ENCODE measurements around the gene SHC3.

Gene SHC3

GRCh38 chr9:89024727-89025126 lies 153.9 kb downstream of the SHC3 start:
- DNase-seq (ENCODE audit: low read depth): no peak
- TF ChIP-seq CTCF (IDR thresholded peaks at IDR 0.05; ENCODE audit: insufficient read depth, low read depth, low read length, missing control alignments): no peak
- H3K4me3 ChIP-seq (ENCODE audit: low read depth, low read length): no peak overlapping the region

- TF ChIP-seq CTCF (IDR thresholded peaks at IDR 0.05; ENCODE audit: insufficient read depth, low read depth, low read length, missing control alignments): no peak
- H3K4me3 ChIP-seq (ENCODE audit: low read depth, low read length): no peak overlapping the region
Measured at GRCh38 chr9:89023740-89024139, 154.9 kb downstream of the SHC3 start.

GRCh38 chr9:89022902-89023301 lies 155.7 kb downstream of the SHC3 start:
- no peak for TF ChIP-seq CTCF (IDR thresholded peaks at IDR 0.05; ENCODE audit: insufficient read depth, low read depth, low read length, missing control alignments)
- no peak for DNase-seq (ENCODE audit: low read depth)
- no peak overlapping the region for H3K4me3 ChIP-seq (ENCODE audit: low read depth, low read length)

More at GRCh38 chr9:89023740-89024139, 154.9 kb downstream of the SHC3 start:
- DNase-seq (ENCODE audit: low read depth): no peak

- no peak for DNase-seq (ENCODE audit: low read depth)
- TF ChIP-seq CTCF (IDR thresholded peaks at IDR 0.05; ENCODE audit: insufficient read depth, low read depth, low read length, missing control alignments): no peak
- no peak overlapping the region for H3K4me3 ChIP-seq (ENCODE audit: low read depth, low read length)
Measured at GRCh38 chr9:89022001-89022759, 156.4 kb downstream of the SHC3 start.

- no peak overlapping the region for H3K4me3 ChIP-seq (ENCODE audit: low read depth, low read length)
- no peak for DNase-seq (ENCODE audit: low read depth)
- no peak for TF ChIP-seq CTCF (IDR thresholded peaks at IDR 0.05; ENCODE audit: insufficient read depth, low read depth, low read length, missing control alignments)
Measured at GRCh38 chr9:89021154-89021803, 157.3 kb downstream of the SHC3 start.

GRCh38 chr9:89020754-89021153 lies 157.9 kb downstream of the SHC3 start:
- no peak for DNase-seq (ENCODE audit: low read depth)
- H3K4me3 ChIP-seq (ENCODE audit: low read depth, low read length): no peak overlapping the region
- TF ChIP-seq CTCF (IDR thresholded peaks at IDR 0.05; ENCODE audit: insufficient read depth, low read depth, low read length, missing control alignments): no peak

All from GM12865 (cell line).